Esophagus squamous epithelium (tissue), 4 donors: ENCODE results near the gene PPP1R7.

Source experiments
- POLR2A ChIP-seq, 4 donors: fragments of 450-650 bp; IDR thresholded peaks; one replicate each; pipeline ENCODE4 v1.6.1; 2017; ENCODE audit warnings: antibody characterized with exemption in 4 of 4, mild to moderate bottlenecking in 4 of 4, moderate library complexity in 3 of 4
- TF ChIP-seq, protein P1 (sequence below), 6 experiments: fragments of 450-650 bp in 4 of 6; fragments of 200-600 bp in 2 of 6; sonication (generic) in 2 of 6; IDR thresholded peaks; one replicate each; pipeline ENCODE4 v1.5.1; 2016 to 2019; ENCODE audit warnings: antibody characterized with exemption in 6 of 6, mild to moderate bottlenecking in 4 of 6, moderate library complexity in 4 of 6

DNA sequence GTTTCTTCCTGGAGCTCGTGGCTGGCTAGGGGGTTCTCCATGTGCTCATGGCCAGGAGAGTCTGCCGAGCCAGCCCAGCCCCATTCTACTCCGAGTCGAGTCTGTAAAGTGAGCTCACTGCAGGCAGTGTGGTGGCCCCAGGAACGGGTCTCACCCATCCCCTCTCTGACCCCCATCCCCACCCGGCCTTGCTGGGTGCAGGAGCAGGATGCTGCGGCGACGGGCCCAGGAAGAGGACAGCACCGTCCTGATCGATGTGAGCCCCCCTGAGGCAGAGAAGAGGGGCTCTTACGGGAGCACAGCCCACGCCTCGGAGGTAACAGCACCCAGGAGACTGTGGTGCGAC lies 39.6 kb downstream of the PPP1R7 start:
- TF ChIP-seq POLR2A (IDR thresholded peaks at IDR 0.05): no peak
- TF ChIP-seq, protein P1, sequence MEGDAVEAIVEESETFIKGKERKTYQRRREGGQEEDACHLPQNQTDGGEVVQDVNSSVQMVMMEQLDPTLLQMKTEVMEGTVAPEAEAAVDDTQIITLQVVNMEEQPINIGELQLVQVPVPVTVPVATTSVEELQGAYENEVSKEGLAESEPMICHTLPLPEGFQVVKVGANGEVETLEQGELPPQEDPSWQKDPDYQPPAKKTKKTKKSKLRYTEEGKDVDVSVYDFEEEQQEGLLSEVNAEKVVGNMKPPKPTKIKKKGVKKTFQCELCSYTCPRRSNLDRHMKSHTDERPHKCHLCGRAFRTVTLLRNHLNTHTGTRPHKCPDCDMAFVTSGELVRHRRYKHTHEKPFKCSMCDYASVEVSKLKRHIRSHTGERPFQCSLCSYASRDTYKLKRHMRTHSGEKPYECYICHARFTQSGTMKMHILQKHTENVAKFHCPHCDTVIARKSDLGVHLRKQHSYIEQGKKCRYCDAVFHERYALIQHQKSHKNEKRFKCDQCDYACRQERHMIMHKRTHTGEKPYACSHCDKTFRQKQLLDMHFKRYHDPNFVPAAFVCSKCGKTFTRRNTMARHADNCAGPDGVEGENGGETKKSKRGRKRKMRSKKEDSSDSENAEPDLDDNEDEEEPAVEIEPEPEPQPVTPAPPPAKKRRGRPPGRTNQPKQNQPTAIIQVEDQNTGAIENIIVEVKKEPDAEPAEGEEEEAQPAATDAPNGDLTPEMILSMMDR (IDR thresholded peaks at IDR 0.05): no peak
